Ishikawa (cell line): Measurements from ENCODE around the gene VTI1A.

Experiments
- CREB1 ChIP-seq: IDR thresholded peaks from 2 replicates; pipeline ENCODE4 v1.6.1; 2012; ENCODE audit warnings: low read depth
- EP300 ChIP-seq: IDR thresholded peaks from 2 replicates; pipeline ENCODE4 v1.6.1; 2012; ENCODE audit warnings: borderline replicate concordance
- RAD21 ChIP-seq: IDR thresholded peaks from 2 replicates; pipeline ENCODE4 v1.6.1; 2012; ENCODE audit warnings: low read depth
- ZBTB7A ChIP-seq: IDR thresholded peaks from 2 replicates; pipeline ENCODE4 v1.6.1; 2012; ENCODE audit warnings: low read depth

GRCh38 chr10:112797855-112798254, 350.8 kb downstream of the VTI1A start:
- TF ChIP-seq ZBTB7A (no peak), EP300 (no peak), CREB1 (no peak), RAD21 (no peak)
